GM12891 (cell line): ENCODE data around the gene HNRNPK.

Experiments
- POLR2A ChIP-seq: IDR thresholded peaks from 2 replicates; pipeline ENCODE4 v1.6.1; 2011; ENCODE audit warnings: low read depth, low read length, control low read depth
- POLR2AphosphoS5 ChIP-seq: IDR thresholded peaks from 2 replicates; pipeline ENCODE4 v1.6.1; 2011; ENCODE audit warnings: low read depth, low read length, control low read depth
- SPI1 ChIP-seq: IDR thresholded peaks from 2 replicates; pipeline ENCODE4 v1.6.1; 2011; ENCODE audit warnings: low read depth, low read length, control low read depth
- TAF1 ChIP-seq: IDR thresholded peaks from 2 replicates; pipeline ENCODE4 v1.6.1; 2011; ENCODE audit warnings: low read depth, low read length, control low read depth

GRCh38 chr9:83988411-83988810 is 8.4 kb upstream of the HNRNPK start:
- TF ChIP-seq POLR2A: no peak
- no peak for TF ChIP-seq SPI1
- TF ChIP-seq POLR2AphosphoS5: no peak
- no peak for TF ChIP-seq TAF1
